GM21360 (cell line): Measurements from ENCODE around the gene ASS1.

Source experiments
- ATAC-seq: cut with Tn5 transposase; IDR thresholded peaks from one replicate; pipeline ENCODE4 v1.9.1; 2021; ENCODE audit warnings: mild to moderate bottlenecking, moderate library complexity; ENCODE audit not compliant: unreplicated experiment

Gene ASS1

GRCh38 chr9:130452835-130453234 is 8.1 kb downstream of the ASS1 start:
- no peak for ATAC-seq

DNA sequence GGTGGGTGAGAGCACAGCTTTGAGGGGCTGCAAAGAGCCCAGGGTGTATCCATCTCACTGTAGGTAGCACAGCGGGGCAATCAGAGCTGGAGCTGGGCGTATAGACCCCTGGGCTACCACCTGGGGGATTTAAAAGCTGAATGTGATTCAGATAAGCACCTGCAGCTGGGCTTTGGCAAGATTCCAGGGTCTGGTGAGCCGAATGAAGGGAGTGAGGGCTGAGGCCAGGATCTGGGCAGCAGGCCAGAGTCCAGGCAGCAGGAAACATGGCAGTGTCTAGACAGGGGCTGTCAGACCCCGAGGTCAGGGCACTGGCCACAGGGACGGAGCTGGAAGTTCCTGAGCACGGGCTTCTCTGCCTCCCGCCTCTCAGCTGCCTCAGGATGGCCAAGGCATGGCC is 8.7 kb downstream of the ASS1 start:
- no peak for ATAC-seq

DNA sequence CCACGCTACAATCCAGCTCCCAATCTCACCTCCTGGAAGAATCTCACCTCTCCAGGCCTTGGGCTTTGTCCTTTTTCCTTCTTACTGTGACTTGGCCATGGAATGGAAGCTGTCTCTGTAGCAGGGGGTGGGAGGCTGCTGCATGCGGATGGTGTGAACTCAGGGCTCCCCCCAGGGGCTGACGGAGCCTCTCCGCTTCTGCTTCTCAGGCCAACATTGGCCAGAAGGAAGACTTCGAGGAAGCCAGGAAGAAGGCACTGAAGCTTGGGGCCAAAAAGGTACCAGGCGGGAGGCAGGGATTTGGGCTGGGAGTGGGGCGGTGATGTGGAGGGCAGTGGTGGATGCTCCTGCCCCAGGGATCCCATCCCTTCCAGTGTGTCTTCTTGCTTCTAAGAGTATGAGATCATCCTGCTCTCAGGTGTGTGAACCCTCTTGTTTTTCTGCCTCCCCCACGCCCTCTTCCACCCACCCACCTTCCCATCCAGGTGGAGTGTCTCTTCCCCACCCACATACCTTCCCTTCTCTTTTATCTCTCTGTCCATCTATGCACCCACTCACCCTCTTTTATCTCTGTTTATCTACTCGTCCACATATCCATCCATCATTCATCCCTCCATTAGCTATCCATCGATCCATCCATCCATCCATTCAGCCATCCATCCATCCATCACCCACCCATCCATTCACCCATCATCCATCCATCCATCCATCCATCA is 9.5 kb downstream of the ASS1 start:
- ATAC-seq = no peak

DNA sequence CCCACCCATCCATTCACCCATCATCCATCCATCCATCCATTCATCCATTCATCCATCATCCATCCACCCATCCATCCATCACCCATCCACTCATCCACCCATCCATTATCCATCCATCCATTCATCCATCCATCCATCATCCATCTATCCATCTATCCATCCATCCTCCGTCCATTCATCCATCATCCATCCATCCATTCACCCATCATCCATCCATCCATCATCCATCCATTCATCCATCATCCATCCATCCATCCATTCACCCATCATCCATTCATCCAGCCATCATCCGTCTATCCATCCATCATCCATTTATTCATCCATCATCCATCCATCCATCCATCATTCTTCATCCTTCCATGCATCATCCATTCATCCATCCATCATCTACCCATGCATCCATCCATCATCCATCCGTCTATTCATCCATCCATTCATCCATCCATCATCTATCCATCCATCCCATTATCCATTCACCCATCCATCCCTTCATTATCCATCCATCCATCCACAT is 10.1 kb downstream of the ASS1 start:
- no peak for ATAC-seq

GRCh38 chr9:130458027-130458803 is 13.5 kb downstream of the ASS1 start:
- ATAC-seq = no peak

DNA sequence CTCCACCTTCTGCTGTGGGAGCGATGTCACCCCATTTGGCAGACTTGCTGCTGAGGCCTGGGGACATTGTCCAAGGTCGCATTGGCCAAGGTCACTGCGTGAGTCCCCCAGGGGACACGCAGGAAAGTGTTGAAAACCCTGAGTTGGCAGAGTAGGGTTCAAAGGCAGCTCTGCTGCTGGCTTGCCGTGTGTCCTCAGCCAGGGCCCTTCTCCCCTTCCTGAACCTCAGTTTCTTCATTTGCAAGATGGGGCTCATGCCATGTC is 14.0 kb downstream of the ASS1 start:
- no peak for ATAC-seq

- no peak for ATAC-seq
Observed at GRCh38 chr9:130459151-130459550, 14.4 kb downstream of the ASS1 start.

DNA sequence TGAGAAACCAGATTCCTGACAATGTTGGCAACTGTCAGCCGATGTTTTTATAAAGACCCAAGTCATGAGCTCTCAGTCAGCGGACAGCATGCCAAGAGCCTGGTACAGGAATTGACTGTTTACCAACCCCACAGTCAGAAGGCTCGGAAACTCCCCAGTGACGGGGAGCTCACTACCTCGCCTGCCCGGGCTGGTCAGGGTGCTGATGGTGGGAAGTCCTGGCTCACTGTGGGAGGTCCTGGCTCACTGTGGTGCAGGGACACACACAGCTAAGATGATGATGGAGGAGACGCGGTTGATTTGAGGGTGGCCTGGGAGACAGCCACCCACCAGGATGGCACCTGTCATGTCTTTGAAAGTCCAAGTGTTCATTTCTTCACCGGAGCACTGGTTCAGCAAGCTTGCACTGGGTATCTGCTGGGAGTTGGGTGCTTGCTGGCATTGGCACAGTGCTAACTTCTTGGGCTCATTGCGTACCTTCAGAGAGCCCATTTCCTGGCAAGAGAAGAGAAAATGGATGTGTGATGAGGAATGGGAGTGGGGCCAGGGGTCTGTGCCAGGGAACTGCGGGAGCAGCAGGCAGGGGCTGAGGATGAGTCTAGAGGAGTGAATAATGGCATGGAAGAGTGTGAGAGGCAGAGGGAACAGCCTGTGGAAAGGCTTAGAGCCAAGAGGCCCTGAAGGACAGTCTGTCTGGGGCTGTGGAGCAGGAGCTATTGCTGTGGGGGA is 15.3 kb downstream of the ASS1 start:
- no peak for ATAC-seq

DNA sequence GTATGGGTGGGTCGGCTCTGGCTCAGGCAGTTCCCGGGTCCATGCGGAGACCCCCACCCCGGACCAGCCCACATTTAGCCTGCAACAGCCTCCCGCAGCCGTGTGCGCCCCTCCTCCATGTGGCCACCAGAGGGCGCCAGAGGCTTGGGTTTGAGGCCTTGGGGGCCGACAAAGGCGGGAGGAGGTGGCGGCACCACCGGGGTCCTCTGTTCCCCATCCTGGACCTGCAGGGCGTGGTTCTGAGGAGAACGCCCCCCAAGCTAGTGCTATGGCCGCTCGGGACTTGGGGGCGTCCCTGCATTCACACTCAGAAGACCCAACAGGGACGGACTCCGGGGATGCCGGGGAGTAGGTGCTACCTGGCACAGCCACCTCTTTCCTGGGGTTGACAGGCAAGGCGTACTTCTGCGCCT is 16.5 kb downstream of the ASS1 start:
- no peak for ATAC-seq

GRCh38 chr9:130461731-130462130 is 17.0 kb downstream of the ASS1 start:
- no peak for ATAC-seq

- no peak for ATAC-seq
Observed at GRCh38 chr9:130462685-130463540, 18.2 kb downstream of the ASS1 start.

DNA sequence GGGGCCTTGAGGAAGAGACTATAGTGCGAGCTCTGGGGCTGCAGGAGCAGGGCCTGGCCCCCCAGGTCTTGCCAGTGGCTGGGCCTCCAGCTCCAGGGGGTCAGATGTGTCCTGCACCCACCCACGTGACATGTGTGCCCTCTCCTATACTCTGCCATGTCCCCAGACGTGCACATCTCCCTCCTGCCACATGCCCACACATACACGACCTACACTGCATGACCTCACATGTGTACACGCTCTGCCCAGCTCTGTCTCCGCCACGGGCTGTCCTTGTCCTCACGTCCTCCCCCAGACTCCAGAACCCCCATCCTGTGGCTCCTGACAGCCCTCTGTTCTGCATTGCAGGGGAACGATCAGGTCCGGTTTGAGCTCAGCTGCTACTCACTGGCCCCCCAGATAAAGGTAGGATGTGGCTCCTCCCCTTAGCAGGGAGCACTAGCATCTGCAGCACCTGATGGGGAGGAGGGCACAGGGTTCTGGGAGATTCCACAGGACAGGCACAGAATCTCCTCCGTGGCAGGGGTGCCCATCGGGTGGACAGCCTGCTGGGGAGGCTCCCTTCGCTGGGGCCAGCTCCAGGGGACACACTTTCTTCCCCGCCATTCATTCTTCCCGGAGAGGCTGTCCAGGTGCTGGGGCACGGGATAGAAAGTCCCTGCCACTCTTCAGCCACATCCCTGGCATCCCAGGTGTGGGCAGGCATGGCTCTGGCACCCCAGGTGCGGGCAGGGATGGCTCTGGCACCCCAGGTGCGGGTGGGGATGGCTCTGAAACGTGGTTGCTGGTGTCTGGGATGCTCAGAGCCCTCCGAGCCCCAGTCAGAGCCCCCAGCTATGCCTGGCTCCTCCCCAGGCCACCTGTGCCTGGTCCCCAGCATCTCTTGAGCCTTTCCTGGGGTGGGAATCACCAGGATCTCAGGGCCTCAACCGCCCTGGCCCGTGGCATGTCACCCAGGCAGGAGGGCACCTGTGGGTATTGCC is 19.3 kb downstream of the ASS1 start:
- ATAC-seq = no peak

- no peak for ATAC-seq
Observed at GRCh38 chr9:130465383-130466096, 20.8 kb downstream of the ASS1 start.

- ATAC-seq = no peak
Observed at GRCh38 chr9:130466537-130467217, 21.9 kb downstream of the ASS1 start.

GRCh38 chr9:130467316-130467715 is 22.6 kb downstream of the ASS1 start:
- no peak for ATAC-seq

DNA sequence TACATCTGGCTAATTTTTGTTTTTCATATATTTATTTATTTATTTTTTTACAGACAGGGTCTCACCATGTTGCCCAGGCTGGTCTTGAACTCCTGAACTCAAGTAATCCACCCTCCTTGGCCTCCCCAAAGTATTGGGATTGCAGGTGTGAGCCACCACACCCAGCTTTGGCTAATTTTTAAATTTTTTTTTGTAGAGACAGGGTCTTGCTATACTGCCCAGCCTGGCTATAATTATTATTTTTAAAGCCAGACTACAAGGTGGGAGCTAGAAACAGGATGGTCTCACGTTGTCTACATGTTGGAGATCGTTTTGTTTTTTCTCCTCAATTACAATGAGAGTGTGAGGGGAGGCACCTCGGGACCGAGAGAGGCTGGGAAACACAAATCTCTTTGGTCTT is 23.8 kb downstream of the ASS1 start:
- ATAC-seq = no peak

- ATAC-seq = no peak
Observed at GRCh38 chr9:130470269-130470668, 25.5 kb downstream of the ASS1 start.

- no peak for ATAC-seq
Observed at GRCh38 chr9:130470950-130471349, 26.2 kb downstream of the ASS1 start.
